GM12878 (cell line): ENCODE measurements around the gene CAV1. TPM values are rescaled to one million over a fixed set of nuclear protein-coding genes. Genes with fewer than 3 reads are reported as not detected.

Experiments used
- ATAC-seq: fragments of 200-7000 bp; cut with Tn5 transposase; 3 replicates; pipeline ENCODE4 v1.9.1; 2020; ENCODE audit warnings: mild to moderate bottlenecking, moderate library complexity
- BruUV-seq: library from RNA; stranded (reverse); fragments of 400-500 nt; replicated peaks from 2 replicates; lab custom pipeline; 2021; lab: Mats Ljungman, UMichigan
- CTCF ChIA-PET: fragments of 300-600 bp; sonication (Branson Sonifier 250); formaldehyde crosslinking; extraction: SDS; loops from one replicate; lab custom pipeline; 2021; ENCODE audit warnings: inconsistent platforms; lab: Yijun Ruan, JAX
- POLR2A ChIA-PET: fragments of 350-600 bp; formaldehyde crosslinking; extraction: SDS; loops from one replicate; lab custom pipeline; 2021; ENCODE audit warnings: inconsistent platforms; lab: Charles Lee
- RAD21 ChIA-PET: fragments of 300-600 bp; sonication (Branson Sonifier 250); formaldehyde crosslinking; loops from one replicate; lab custom pipeline; 2023; ENCODE audit warnings: antibody characterized with exemption; ENCODE audit not compliant: unreplicated experiment; lab: Charles Lee
- SMC1A ChIA-PET: fragments of 300-600 bp; sonication (Branson Sonifier 250); formaldehyde crosslinking; loops from one replicate; lab custom pipeline; 2023; ENCODE audit not compliant: unreplicated experiment, uncharacterized antibody; lab: Charles Lee
- DNase-seq: peaks from one replicate; pipeline ENCODE4 v3.0.0-alpha.2; 2011; ENCODE audit warnings: low read depth, low spot score
- FAIRE-seq: peaks from 3 replicates; lab custom pipeline; 2011; peaks lifted over from hg19 to GRCh38; lab: Jason Lieb, UNC
- H2AFZ ChIP-seq: 2 replicates; pipeline ENCODE4 v1.6.0; 2011; ENCODE audit warnings: low read depth, low read length, control low read depth; ENCODE audit not compliant: control insufficient read depth
- H3K27ac ChIP-seq: 2 replicates; pipeline ENCODE4 v1.5.1; 2011; ENCODE audit warnings: control low read depth; ENCODE audit not compliant: control insufficient read depth, insufficient read depth
- H3K27me3 ChIP-seq, 2 experiments: replicated peaks in 1 of 2; 2 replicates each; pipeline versions ENCODE4 v1.6.0 to v1.6.1; 2011; ENCODE audit warnings: low read length in 1 of 2; ENCODE audit not compliant: control insufficient read depth in 2 of 2, insufficient read depth in 2 of 2
- H3K36me3 ChIP-seq, 2 experiments: 2 replicates each; pipeline ENCODE4 v1.5.1; 2011; ENCODE audit warnings: low read length in 1 of 2; ENCODE audit not compliant: control insufficient read depth in 2 of 2, insufficient read depth in 2 of 2
- H3K4me1 ChIP-seq: 2 replicates; pipeline ENCODE4 v1.6.1; 2011; ENCODE audit warnings: mild to moderate bottlenecking, low read length, moderate library complexity, mixed read lengths; ENCODE audit not compliant: control insufficient read depth, insufficient read depth
- H3K4me2 ChIP-seq: 2 replicates; pipeline ENCODE4 v1.6.0; 2011; ENCODE audit warnings: control low read depth; ENCODE audit not compliant: control insufficient read depth, insufficient read depth
- H3K4me3 ChIP-seq: fragments of 200-600 bp; sonication (generic); 2 replicates; pipeline ENCODE4 v1.5.1; 2016
- H3K79me2 ChIP-seq: 2 replicates; pipeline ENCODE4 v1.6.0; 2011; ENCODE audit warnings: low read length; ENCODE audit not compliant: control insufficient read depth, insufficient read depth
- H3K9ac ChIP-seq: 2 replicates; pipeline ENCODE4 v1.8.0; 2011; ENCODE audit warnings: low read length, control low read depth, mixed read lengths; ENCODE audit not compliant: control insufficient read depth, insufficient read depth
- H3K9me3 ChIP-seq: replicated peaks from 3 replicates; pipeline ENCODE4 v1.5.1; 2011; ENCODE audit warnings: mild to moderate bottlenecking, low read length; ENCODE audit not compliant: control insufficient read depth, insufficient read depth
- H4K20me1 ChIP-seq: 2 replicates; pipeline ENCODE4 v1.6.0; 2011; ENCODE audit not compliant: control insufficient read depth, insufficient read depth
- ATF3 ChIP-seq: IDR thresholded peaks from 2 replicates; pipeline ENCODE4 v1.6.1; 2011; ENCODE audit warnings: low read depth, mild to moderate bottlenecking, low read length, moderate library complexity, borderline replicate concordance; ENCODE audit errors: extremely low read depth
- CBX3 ChIP-seq: fragments of 200-600 bp; sonication (generic); IDR thresholded peaks from 2 replicates; pipeline ENCODE4 v1.6.1; 2016; ENCODE audit warnings: low read depth, borderline replicate concordance
- CEBPB ChIP-seq, 2 experiments: fragments of 150-350 bp in 1 of 2; IDR thresholded peaks; 2 replicates each; pipeline ENCODE4 v1.6.1; 2012 to 2014; ENCODE audit warnings: low read depth in 2 of 2, low read length in 2 of 2, borderline replicate concordance in 1 of 2, inconsistent platforms in 1 of 2
- LARP7 ChIP-seq: fragments of 450-650 bp; IDR thresholded peaks from 2 replicates; pipeline ENCODE4 v1.6.1; 2017; ENCODE audit warnings: mild to moderate bottlenecking
- MEF2B ChIP-seq: fragments of 450-650 bp; IDR thresholded peaks from 2 replicates; pipeline ENCODE4 v1.6.1; 2018; ENCODE audit warnings: mild to moderate bottlenecking, moderate library complexity; ENCODE audit not compliant: partially characterized antibody, poor library complexity, severe bottlenecking
- SPI1 ChIP-seq: IDR thresholded peaks from 2 replicates; pipeline ENCODE4 v1.6.1; 2011; ENCODE audit warnings: low read depth, mild to moderate bottlenecking, low read length, moderate library complexity, borderline replicate concordance; ENCODE audit not compliant: insufficient read depth
- STAT3 ChIP-seq: IDR thresholded peaks from 2 replicates; pipeline ENCODE4 v1.6.1; 2011; ENCODE audit warnings: low read depth, low read length, improper control_type of control experiment
- ZNF24 ChIP-seq: fragments of 450-650 bp; IDR thresholded peaks from 2 replicates; pipeline ENCODE4 v1.6.1; 2017; ENCODE audit warnings: antibody characterized with exemption, mild to moderate bottlenecking
- WGBS: methylation state at CpG from one replicate; pipeline ENCODE4 v1.1.6; 2016; ENCODE audit warnings: low lambda C conversion rate; ENCODE audit not compliant: insufficient replicate concordance, insufficient coverage; ENCODE audit errors: missing lambda C conversion rate; 5-methylcytosine and 5-hydroxymethylcytosine counted together
- in situ Hi-C: fragments of 300-500 bp; cut with MboI; formaldehyde crosslinking; loops from 9 replicates; pipeline ENCODE4 v1.14.3; 2018; ENCODE audit warnings: mixed read lengths
- intact Hi-C: fragments of 100-400 bp; cut with micrococcal nuclease; formaldehyde crosslinking; loops from one replicate; pipeline ENCODE4 v1.14.2; 2022; ENCODE audit not compliant: unreplicated experiment
- polyA plus RNA-seq, 11 experiments: library from polyadenylated mRNA; depleted of rRNA in 4 of 11; unstranded in 6 of 11; stranded (reverse) in 5 of 11; fragments of >200 nt; fragmentation: Nextera tagmentation in 4 of 11; fragmentation: Illumina TruSeq in 1 of 11; extraction: Ambion mirVana in 4 of 11; extraction: Trizol in 1 of 11; gene quantifications; 1 replicate in 1 of 11; 2 replicates in 10 of 11; pipeline versions ENCODE4 v1.2.1 to v1.2.3, GENCODE V29; 2011 to 2016; ENCODE audit warnings: inconsistent platforms in 2 of 11, missing spikeins in 2 of 11, low read depth in 1 of 11
- total RNA-seq, 4 experiments: library from RNA; depleted of rRNA in 3 of 4; stranded (reverse); fragments of >200 nt in 3 of 4; fragmentation: Illumina TruSeq in 1 of 4; extraction: Trizol in 1 of 4; gene quantifications; 2 replicates each; pipeline versions ENCODE4 v1.2.1 to v1.2.3, GENCODE V29; 2013 to 2021

Gene CAV1
- total and polyA plus RNA-seq, 10 of the 15 experiments (the other 5 are each of a cell fraction or from before 2014, with no cell fraction given): 0.45 to 26.5 (median 2.0) TPM

- no peaks in the 10 kb centered on the region for H3K79me2 ChIP-seq
- ChIA-PET SMC1A (interaction anchor here (0.6 to 1.3 kb wide), 4 partner anchors 17 to 289 kb away, joined by 3 to 4 read pairs (median 3); no protein-coding TSS in a partner anchor), RAD21 (interaction anchor here (0.6 kb wide), 1 partner anchor 384 kb away, joined by 3 read pairs; no protein-coding TSS in a partner anchor), POLR2A (no interaction called here), CTCF (interaction anchor here (0.7 to 3.4 kb wide), 5 partner anchors 14 to 51 kb away, joined by 3 to 13 read pairs (median 4); partner anchors contain the start of gene CAV1)
- FAIRE-seq (no peak), ATAC-seq (no peak), DNase-seq (no peak)
- no peak overlapping the region for H3K4me2 ChIP-seq
- no peaks in the 10 kb centered on the region for H3K27me3 ChIP-seq
- H3K27ac ChIP-seq: no peak overlapping the region
- no peak overlapping the region for H3K4me3 ChIP-seq
- H3K9ac ChIP-seq: no peak overlapping the region
- H3K36me3 ChIP-seq: no peaks in the 10 kb centered on the region
- 0% methylated on average over 1 of the region's 1 CpG for WGBS
- BruUV-seq: no TSS peak
- in situ Hi-C loops: no loop called here
- H3K9me3 ChIP-seq: no peaks in the 10 kb centered on the region
- H2AFZ ChIP-seq: no peak overlapping the region
- no peaks in the 10 kb centered on the region for H4K20me1 ChIP-seq
- no peak for TF ChIP-seq STAT3
- peaks cover 13% of the 10 kb centered on the region for H3K4me1 ChIP-seq
- intact Hi-C loops: no loop called here
These were observed 22.1 kb downstream of the CAV1 start for GRCh38 chr7:116546916-116547315.

- ChIA-PET POLR2A (no interaction called here), SMC1A (interaction anchor here (0.9 to 1.3 kb wide), 3 partner anchors 18 to 290 kb away, joined by 3 to 4 read pairs (median 3); no protein-coding TSS in a partner anchor), RAD21 (interaction anchor here (0.6 kb wide), 1 partner anchor 385 kb away, joined by 3 read pairs; no protein-coding TSS in a partner anchor), CTCF (interaction anchor here (0.7 to 3.4 kb wide), 5 partner anchors 15 to 50 kb away, joined by 3 to 13 read pairs (median 4); partner anchors contain the start of gene CAV1)
- Histone ChIP-seq H3K4me1 (peaks cover 14% of the 10 kb centered on the region), H3K79me2 (no peaks in the 10 kb centered on the region), H3K4me3 (no peak overlapping the region), H3K36me3 (no peaks in the 10 kb centered on the region), H3K27ac (no peak overlapping the region), H3K9ac (no peak overlapping the region), H4K20me1 (no peaks in the 10 kb centered on the region), H2AFZ (no peak overlapping the region), H3K27me3 (no peaks in the 10 kb centered on the region), H3K9me3 (no peaks in the 10 kb centered on the region), H3K4me2 (no peak overlapping the region)
- FAIRE-seq (no peak), ATAC-seq (no peak), DNase-seq (no peak)
- 34% methylated on average over 2 of the region's 2 CpGs for WGBS
- in situ Hi-C loops (no loop called here), intact Hi-C loops (no loop called here)
- TF ChIP-seq LARP7 (no peak), CEBPB (IDR thresholded peaks at IDR 0.05; ENCODE audit: borderline replicate concordance in 1 of 2, low read depth in 2 of 2, low read length in 2 of 2) (no peak), ZNF24 (no peak), ATF3 (no peak), SPI1 (no peak), MEF2B (no peak), CBX3 (no peak)
- BruUV-seq: no TSS peak
These were observed 22.5 kb downstream of the CAV1 start for GRCh38 chr7:116547347-116547746.
